8988T (cell line): ENCODE results near the gene BLCAP.

ENCODE experiments used
- DNase-seq: peaks from one replicate; pipeline ENCODE4 v3.0.0; 2011

Gene BLCAP

DNA sequence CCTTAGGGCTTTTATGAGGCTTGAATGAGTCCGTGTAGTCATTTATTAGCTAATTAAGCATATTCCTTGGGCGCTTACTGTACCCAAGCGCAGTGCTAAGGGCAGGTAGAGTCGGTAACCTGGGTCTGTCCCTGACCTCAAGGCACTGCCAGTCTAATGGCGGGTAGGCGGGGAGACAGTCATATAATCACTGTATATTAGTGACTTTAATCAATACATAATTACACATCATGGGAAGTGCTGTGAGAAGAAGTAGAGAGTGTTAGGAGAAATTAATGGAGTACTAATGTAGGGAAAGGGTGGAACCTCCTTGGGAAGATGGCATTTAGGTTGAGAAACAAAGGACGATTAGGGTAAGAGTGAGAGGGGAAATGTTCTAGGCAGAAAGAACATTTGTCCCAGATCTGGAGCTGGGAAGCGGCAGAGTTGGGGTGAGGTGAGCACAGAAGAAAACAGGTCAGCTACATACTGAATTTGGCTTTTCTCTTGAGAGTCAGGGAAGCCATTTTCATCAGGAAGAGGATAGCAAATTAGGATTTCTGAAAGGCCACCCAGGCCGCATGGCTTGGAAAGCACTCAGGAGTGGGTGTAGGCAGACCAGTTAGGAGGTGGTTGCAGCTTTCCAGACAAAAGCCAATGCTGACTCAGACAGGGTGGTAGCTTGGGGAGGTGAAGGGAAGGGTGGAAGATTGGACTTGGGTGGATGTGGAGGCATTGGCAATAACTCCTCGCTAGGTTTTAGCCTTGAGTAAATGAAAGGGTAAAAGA lies 954 bp upstream of the BLCAP start:
- DNase-seq = no peak

GRCh38 chr20:37526839-37527637 lies 638 bp downstream of the BLCAP start:
- no peak for DNase-seq

DNA sequence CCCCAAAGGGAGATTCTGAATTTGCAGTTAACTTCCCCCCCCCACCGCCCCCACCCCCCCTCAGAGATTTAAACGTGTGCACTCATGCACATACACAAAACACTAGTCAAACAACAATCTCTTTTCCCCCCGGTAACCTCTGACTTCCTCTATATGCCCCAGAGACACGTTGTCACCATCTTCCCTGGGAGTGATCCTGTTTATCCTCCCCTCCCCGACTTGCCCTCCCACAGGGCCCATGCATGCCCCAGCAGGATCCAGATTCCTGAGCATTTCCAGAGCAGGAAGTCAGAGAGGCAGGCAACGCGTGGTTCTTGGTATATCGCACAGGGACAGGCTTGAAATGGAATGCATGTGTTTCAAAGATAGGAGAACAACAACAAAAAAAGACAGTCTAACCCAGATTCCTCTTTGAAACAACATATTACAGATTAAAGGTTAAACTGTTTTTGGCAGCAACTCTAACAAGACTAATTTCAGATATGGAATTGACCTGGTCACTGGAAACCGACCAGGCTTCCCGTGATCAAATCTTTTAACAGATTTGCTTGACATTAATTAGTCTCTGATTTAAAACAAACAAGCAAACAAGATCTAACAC lies 1.3 kb downstream of the BLCAP start:
- DNase-seq = peak; percentile 70

- DNase-seq = no peak
Measured at GRCh38 chr20:37525810-37526209, 1.9 kb downstream of the BLCAP start.

DNA sequence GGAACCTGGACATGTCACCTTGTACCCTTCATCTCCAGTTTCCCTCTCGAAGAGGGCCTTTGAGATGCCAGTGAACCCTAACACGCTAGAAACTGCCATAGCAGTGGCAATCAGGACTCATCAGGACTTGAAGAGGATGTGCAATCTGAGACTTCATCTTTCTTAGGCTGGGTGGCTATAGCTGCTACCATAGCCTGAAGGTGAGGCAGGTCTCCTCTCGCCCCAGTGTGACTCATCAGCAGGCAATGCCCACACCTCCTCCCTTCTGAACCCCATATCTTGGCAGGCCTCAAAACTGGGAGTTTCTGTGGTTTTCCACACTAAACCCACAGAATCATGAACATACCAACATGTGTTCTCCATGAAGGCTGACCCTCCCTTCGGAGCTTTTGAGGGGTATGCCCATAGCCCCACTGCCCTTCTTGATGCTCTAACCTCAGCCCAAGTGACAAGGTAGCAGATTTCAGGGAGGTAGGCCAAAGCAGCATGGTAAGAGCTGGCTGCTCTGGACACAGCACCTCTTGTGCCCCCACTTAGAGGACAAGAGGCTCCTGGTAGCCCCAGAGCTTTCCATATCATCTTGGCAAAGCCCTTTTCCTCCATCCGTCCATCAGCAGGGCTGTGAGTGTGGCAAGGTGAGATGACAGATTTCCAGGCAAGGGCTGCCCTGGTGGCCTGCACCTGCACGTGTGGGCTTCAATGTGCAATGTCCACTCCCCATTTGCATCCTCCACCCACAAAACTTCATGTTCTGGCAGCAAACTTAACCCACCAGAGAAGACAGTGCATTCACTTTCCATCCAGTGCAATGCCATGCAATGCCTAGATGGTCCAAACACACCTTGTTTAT lies 2.6 kb downstream of the BLCAP start:
- no peak for DNase-seq

DNA sequence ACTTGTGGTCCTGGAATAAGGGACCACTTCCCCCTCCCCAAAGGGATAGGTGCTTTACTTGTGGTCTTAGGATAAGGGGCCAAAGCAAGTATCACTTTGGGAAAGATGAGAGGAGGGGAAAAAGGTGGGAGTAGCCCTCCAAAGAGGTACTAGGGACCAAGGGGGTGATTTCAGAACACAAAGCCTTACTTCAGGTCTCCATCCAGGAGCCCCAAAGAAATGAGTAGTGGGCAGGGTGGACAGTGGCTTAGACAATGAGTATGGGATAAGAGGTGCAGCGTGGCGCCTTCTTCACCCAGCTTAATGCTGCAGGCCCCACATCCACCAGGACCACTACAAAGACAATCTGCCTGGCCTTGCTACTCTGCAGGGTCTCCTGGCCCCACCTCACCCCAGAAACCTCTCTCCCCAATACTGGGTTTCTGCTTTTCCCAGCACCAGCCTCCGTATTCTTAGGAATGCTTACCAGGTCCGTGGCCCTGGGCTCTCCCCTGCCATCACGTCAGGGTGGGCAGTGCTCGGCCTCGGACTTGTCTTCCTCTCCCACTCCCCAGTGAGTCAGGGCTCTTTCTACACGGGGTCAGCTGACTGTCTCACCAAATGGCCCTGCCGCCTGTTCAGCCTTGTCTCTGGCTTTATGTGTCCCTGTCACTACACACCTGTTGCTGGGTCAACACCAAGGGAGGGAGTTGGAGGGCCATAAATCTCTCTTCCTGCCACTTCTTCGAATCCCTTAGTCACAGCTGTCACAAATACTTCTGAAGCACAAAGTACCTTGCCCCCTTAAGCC lies 3.6 kb downstream of the BLCAP start:
- no peak for DNase-seq

DNA sequence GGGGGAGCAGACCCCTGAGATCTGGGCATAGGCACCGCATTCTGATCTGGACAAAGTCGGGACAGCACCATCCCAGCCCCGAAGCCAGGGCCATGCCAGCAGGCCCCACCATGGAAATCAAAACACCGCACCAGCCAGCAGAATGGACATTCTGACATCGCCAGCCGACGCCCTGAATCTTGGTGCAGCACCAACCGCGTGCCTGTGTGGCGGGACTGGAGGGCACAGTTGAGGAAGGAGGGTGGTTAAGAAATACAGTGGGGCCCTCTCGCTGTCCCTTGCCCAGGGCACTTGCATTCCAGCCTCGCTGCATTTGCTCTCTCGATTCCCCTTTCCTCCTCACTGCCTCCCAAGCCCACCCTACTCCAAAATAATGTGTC lies 4.7 kb downstream of the BLCAP start:
- no peak for DNase-seq

GRCh38 chr20:37522260-37523011 lies 5.2 kb downstream of the BLCAP start:
- DNase-seq = no peak

- DNase-seq = no peak
Measured at GRCh38 chr20:37521061-37521771, 6.5 kb downstream of the BLCAP start, which contains the start of gene NNAT. Gene NNAT, plus strand, starts transcription at chr20:37521250. Its CDS starts 82 bp downstream, at chr20:37521332.

GRCh38 chr20:37520419-37520955 lies 7.2 kb downstream of the BLCAP start:
- DNase-seq = no peak

- peak; percentile 79 for DNase-seq
Measured at GRCh38 chr20:37519508-37520418, 7.9 kb downstream of the BLCAP start.

DNA sequence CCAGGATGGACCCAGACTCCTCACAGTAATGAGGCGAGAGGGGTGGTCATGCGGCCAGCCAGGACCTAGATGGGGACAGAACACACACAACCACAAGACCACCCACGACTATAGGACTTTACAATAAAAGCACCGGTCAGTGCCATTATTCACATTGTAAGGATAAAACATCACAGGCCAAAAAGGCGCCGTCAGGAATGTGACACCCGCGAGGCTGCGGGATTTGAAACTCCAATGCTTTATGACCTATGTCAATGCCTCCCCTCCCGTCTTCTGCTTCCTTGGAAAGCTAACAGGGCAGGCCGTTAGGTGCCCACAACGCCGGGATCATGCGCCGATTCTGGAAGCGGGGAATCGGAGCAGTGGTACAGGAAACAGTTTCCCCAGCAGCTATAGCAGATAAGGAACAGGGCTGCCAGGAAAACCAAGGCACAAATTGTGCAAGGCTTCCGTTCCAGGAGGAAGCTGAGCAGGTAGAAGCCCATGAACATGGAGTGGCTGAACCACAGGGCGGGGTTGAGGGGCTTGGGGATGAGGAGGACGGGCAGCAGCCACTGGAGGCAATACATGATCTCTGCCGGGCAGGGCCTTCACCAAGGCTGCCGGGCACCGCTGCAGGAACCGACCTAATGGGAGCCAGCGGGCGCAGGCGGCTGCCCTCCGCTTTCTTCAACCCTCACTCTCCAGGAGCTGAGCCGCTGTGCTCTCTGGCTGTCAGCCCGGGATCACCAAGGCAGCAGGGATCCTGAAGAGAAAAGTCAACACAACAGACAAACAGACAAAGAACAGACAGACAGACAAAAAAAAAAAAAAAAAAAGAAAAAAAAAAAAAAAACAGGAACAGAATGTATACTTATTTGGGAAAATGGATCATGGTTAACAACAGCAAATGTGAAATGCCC lies 8.8 kb downstream of the BLCAP start:
- no peak for DNase-seq

DNA sequence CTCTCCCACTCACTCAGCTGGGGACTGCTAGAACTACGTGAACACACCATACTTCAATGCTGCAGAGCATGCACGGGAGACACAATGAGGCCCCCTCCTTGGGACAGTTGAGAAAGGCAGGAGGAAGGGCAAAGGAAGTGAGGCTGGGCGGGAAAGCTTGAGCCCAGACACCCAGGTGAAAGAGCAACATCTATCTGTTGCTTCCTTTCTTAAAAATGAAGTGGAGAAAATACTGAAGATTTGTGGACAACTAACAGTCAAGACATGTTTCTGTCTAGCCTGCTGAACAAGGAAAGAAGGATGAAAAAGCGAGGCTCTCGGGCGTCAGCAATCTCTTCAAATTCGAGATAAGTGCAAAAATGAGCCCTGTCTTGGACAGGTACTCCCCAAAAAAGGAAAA lies 9.6 kb downstream of the BLCAP start:
- no peak for DNase-seq

- no peak for DNase-seq
Measured at GRCh38 chr20:37516811-37517750, 10.6 kb downstream of the BLCAP start.

DNA sequence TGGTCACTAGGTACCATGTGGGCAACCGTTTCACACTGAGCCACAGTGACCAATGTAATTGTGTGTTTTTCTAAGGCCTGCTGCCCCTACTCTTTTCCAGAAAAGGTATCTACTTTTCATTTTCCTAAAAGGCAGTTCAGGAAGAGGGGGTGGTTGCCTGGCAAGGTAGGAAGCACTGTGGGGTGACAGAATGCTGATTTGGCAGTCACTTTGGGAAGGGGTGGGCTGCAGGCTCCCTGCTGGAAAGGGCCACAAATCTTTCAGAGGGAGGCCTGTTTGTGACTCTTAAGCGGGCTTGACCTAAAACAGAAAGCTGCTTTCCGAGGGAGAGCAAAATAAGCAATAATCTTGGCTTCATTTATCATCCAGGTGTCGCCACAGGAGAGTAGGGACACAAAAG lies 11.8 kb downstream of the BLCAP start:
- no peak for DNase-seq

DNA sequence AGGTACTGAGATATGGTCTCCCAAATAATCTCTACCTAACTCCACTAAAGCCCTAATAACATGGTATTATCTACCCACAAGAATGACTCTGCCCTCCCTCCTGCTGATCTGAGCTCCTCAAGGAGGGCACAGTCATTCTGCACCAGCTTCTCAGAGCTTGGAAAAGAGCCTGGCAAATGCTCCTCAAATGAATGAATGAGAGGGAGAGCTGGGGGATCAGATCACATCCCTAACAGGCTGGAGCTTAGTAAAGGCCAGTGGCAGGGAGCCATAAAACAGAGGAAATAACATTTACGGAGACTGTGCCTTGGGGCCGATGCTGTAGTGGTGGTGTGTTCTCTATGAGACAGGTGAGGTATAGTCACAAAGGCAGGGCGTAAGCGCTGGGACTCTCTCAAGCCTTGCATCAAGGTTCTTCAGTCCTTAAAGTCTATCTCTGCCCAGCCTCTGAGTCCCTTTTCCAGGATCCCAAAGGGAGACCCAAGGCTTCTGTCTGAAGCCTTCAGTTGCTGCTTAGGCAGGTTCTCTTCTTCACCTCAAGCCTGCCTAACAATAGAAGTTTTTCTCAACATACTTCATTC lies 13.8 kb downstream of the BLCAP start:
- DNase-seq = no peak
